ENCODE results near the gene CA5A.
"Not testable (repeated sequence)": the region's sequence is repeated elsewhere in the genome, so short reads cannot be mapped to it uniquely, and the experiment has no call there.

CA5A gene

GRCh38 chr16:87864331-87864989 lies 71.9 kb downstream of the CA5A start:
- DNase-seq (ENCODE audit: low spot score), result no peak

- DNase-seq (ENCODE audit: low spot score), result not testable (repeated sequence)
Observed at GRCh38 chr16:87863327-87863635, 73.0 kb downstream of the CA5A start.

- not testable (repeated sequence) for DNase-seq (ENCODE audit: low spot score)
Observed at GRCh38 chr16:87862597-87863326, 73.6 kb downstream of the CA5A start.

GRCh38 chr16:87861300-87862099 lies 74.8 kb downstream of the CA5A start:
- DNase-seq (ENCODE audit: low spot score), result not testable (repeated sequence)

- DNase-seq (ENCODE audit: low spot score), result peak; percentile 56
Observed at GRCh38 chr16:87860553-87861299, 75.6 kb downstream of the CA5A start.

- DNase-seq (ENCODE audit: low spot score), result not testable (repeated sequence)
Observed at GRCh38 chr16:87858151-87858993, 78.0 kb downstream of the CA5A start.

- DNase-seq (ENCODE audit: low spot score), result no peak
Observed at GRCh38 chr16:87856791-87857228, 79.5 kb downstream of the CA5A start.

GRCh38 chr16:87855852-87856715 lies 80.2 kb downstream of the CA5A start:
- no peak for DNase-seq (ENCODE audit: low spot score)

- DNase-seq (ENCODE audit: low spot score), result no peak
Observed at GRCh38 chr16:87854907-87855683, 81.2 kb downstream of the CA5A start.

- no peak for DNase-seq (ENCODE audit: low spot score)
Observed at GRCh38 chr16:87854053-87854906, 82.0 kb downstream of the CA5A start.

GRCh38 chr16:87853411-87854052 lies 82.8 kb downstream of the CA5A start:
- DNase-seq (ENCODE audit: low spot score), result peak; percentile 97

- no peak for DNase-seq (ENCODE audit: low spot score)
Observed at GRCh38 chr16:87851601-87852000, 84.7 kb downstream of the CA5A start.

- no peak for DNase-seq (ENCODE audit: low spot score)
Observed at GRCh38 chr16:87851141-87851587, 85.2 kb downstream of the CA5A start.

- DNase-seq (ENCODE audit: low spot score), result peak; percentile 84
Observed at GRCh38 chr16:87850009-87851006, 86.0 kb downstream of the CA5A start.

- no peak for DNase-seq (ENCODE audit: low spot score)
Observed at GRCh38 chr16:87849419-87850008, 86.8 kb downstream of the CA5A start.

- DNase-seq (ENCODE audit: low spot score), result no peak
Observed at GRCh38 chr16:87848676-87849345, 87.5 kb downstream of the CA5A start.

Measured in GM03348 (cell line).